HL-60 (cell line): ENCODE results near the gene BAIAP2.

ENCODE experiments used
- CTCF ChIP-seq: IDR thresholded peaks from one replicate; pipeline ENCODE4 v1.5.1; 2011; ENCODE audit warnings: low read length, control low read depth, inconsistent platforms; ENCODE audit not compliant: insufficient read depth
- GABPA ChIP-seq: IDR thresholded peaks from 2 replicates; pipeline ENCODE4 v1.6.1; 2012; ENCODE audit warnings: low read depth
- POLR2AphosphoS5 ChIP-seq: IDR thresholded peaks from 2 replicates; pipeline ENCODE4 v1.6.1; 2012; ENCODE audit warnings: low read depth
- REST ChIP-seq: IDR thresholded peaks from 2 replicates; pipeline ENCODE4 v1.6.1; 2012; ENCODE audit warnings: low read depth; ENCODE audit not compliant: insufficient replicate concordance
- SPI1 ChIP-seq: IDR thresholded peaks from 2 replicates; pipeline ENCODE4 v1.6.1; 2012; ENCODE audit warnings: low read depth, mild to moderate bottlenecking, borderline replicate concordance

- TF ChIP-seq CTCF = no peak
- no peak for TF ChIP-seq GABPA
- TF ChIP-seq POLR2AphosphoS5 = no peak
- no peak for TF ChIP-seq REST
- TF ChIP-seq SPI1 = no peak
Observed at GRCh38 chr17:81066072-81066471, 31.1 kb downstream of the BAIAP2 start.
